HEK293 (cell line): ENCODE data around the gene HYAL3.

Source experiments
- KLF10 ChIP-seq: fragments of 450-650 bp; IDR thresholded peaks from 2 replicates; pipeline ENCODE4 v1.5.1; 2018; ENCODE audit warnings: missing biosample characterization, mild to moderate bottlenecking, missing genetic modification characterization
- KLF16 ChIP-seq: fragments of 450-650 bp; formaldehyde crosslinking; IDR thresholded peaks from 2 replicates; pipeline ENCODE4 v1.5.1; 2017; ENCODE audit warnings: missing biosample characterization, missing genetic modification characterization
- ZNF324 ChIP-seq: fragments of 450-650 bp; formaldehyde crosslinking; IDR thresholded peaks from 2 replicates; pipeline ENCODE4 v1.5.1; 2016; ENCODE audit warnings: missing biosample characterization, missing genetic modification characterization
- ZNF558 ChIP-seq: fragments of 450-650 bp; formaldehyde crosslinking; IDR thresholded peaks from 2 replicates; pipeline ENCODE4 v1.5.1; 2016; ENCODE audit warnings: missing biosample characterization, missing genetic modification characterization
- ZNF560 ChIP-seq: fragments of 450-650 bp; formaldehyde crosslinking; IDR thresholded peaks from 2 replicates; pipeline ENCODE4 v1.5.1; 2017; ENCODE audit warnings: missing biosample characterization, missing genetic modification characterization, borderline replicate concordance
- TF ChIP-seq, protein P1 (sequence below): fragments of 450-650 bp; formaldehyde crosslinking; IDR thresholded peaks from 2 replicates; pipeline ENCODE4 v1.5.1; 2016; ENCODE audit warnings: missing biosample characterization, missing genetic modification characterization

DNA sequence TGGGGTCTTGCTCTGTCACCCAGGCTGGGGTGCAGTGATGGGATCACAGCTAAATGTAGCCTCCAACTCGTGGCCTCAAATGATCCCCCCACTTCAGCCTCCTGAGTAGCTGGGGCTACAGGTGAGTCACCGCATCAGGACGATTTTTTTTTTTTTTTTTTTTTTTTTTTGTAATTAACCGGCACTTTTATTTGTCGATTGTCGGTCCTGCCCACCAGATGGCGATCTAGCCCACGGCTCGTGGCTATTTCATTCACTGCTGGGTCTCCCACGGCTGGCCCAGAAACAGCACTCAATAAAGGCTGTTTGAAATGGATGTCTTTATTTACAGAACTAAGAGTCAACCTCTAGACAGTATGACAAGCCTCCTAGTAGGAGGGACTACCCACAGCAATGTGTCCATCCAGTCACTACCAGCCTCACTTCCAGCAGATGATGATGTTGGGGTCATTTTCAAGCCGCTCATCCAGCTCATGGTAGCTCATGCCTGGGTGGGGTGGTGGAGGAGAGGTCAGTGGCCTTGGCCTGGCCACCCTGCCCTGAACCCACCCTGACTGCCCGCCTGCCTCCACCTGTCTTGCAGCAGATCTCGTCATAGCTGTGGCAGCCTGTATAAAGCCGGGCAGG lies 48.1 kb upstream of the HYAL3 start:
- TF ChIP-seq ZNF558 (tag by site-specific recombination), result no peak
- no peak for TF ChIP-seq KLF16
- TF ChIP-seq KLF10 (tag by site-specific recombination), result no peak
- TF ChIP-seq, protein P1, sequence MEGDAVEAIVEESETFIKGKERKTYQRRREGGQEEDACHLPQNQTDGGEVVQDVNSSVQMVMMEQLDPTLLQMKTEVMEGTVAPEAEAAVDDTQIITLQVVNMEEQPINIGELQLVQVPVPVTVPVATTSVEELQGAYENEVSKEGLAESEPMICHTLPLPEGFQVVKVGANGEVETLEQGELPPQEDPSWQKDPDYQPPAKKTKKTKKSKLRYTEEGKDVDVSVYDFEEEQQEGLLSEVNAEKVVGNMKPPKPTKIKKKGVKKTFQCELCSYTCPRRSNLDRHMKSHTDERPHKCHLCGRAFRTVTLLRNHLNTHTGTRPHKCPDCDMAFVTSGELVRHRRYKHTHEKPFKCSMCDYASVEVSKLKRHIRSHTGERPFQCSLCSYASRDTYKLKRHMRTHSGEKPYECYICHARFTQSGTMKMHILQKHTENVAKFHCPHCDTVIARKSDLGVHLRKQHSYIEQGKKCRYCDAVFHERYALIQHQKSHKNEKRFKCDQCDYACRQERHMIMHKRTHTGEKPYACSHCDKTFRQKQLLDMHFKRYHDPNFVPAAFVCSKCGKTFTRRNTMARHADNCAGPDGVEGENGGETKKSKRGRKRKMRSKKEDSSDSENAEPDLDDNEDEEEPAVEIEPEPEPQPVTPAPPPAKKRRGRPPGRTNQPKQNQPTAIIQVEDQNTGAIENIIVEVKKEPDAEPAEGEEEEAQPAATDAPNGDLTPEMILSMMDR (tag by site-specific recombination), result peak; percentile 56
- no peak for TF ChIP-seq ZNF560 (tag by site-specific recombination)
- TF ChIP-seq ZNF324 (tag by site-specific recombination), result no peak
